Urothelium cell line (cell line): Measurements from ENCODE around the gene CPZ.
A peak's percentile ranks its signal among the peaks of the same experiment; 100 is the strongest.

Experiments
- DNase-seq: peaks from one replicate; pipeline ENCODE4 v3.0.0; 2011; ENCODE audit warnings: low spot score, mixed read lengths
- FAIRE-seq: peaks from 2 replicates; lab custom pipeline; 2011; peaks lifted over from hg19 to GRCh38; lab: Jason Lieb, UNC

The CPZ gene

GRCh38 chr4:8593264-8594096, 915 bp downstream of the CPZ start:
- FAIRE-seq (no peak), DNase-seq (no peak)

DNA sequence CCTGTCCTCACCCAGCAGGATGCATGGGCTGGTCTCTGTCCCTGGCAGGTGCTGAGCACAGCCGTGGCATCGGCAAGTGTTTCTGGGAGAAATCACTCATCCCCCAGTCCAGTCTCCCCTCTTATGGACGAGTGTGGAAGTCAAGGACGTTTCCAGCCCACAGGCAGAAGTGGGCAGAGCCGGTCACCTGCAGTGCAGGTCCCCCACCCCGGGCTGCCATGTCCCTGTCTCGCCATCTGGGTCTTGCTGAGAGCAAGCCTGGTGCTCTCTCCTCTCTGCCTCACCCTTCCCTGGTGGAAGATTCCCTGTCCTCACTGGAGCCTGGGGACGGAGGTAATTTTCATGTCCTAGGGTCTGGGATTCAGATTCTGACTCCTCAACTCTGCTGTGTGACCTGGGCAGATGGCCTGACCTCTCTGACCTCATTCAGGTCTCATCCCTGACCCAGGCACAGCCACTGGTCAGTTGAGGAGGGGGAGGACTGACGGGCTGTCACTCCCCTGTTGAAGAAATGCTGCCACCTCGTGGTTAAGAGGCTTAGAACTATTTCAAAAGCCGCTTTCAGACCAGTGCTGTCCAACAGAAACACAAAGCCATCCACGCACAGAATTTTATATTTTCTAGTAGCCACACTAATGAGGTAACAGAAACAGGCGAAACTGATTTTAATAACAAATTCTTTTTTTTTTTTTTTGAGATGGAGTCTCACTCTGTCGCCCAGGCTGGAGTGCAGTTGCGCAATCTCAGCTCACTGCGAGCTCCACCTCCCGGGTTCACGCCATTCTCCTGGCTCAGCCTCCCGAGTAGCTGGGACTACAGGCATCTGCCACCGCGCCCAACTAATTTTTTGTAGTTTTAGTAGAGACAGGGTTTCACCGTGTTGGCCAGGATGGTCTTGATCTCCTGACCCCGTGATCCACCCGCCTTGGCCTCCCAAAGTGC, 1.8 kb downstream of the CPZ start:
- peak; percentile 69 for DNase-seq
- FAIRE-seq = no peak

DNA sequence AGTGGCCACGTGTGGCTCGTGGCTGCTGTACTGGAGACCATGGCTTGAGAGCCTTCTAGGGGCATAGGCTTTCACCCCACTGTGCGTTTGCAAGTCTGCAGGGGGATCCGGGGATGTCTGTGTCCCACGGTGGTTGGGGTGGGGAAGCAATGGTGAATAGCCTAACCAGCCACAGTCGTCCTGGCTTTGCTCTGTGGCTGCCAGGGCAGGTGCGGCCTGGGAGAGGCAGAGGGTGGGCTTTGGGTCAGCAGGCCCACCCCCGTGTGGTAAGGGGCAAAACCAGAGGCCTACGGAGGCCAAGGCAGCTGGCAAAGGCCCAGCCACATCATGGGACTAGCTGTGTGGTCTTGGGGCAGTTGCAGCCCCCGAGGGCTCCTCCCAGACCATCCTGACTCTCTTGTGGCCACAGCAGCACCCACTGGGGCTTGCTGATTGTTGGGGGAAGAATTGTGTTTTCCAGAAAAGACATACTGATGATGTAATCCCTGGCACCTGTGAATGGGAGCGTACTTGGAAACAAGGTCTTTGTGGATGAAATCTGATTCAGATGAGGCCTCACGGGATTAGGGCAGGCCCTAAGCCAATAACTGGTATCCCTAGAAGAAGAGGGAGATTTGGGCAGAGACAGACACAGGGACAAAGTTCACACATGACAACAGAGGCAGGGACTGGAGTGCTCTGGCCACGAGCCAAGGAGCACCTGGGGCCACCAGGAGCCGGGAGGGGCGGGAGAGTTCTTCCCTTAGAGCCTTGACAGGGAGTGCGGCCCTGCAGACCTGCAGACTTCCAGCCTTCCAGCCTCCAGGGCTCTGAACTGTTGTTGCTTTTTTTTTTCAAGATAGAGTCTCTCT, 2.9 kb downstream of the CPZ start:
- DNase-seq (no peak), FAIRE-seq (no peak)

- DNase-seq = no peak
- FAIRE-seq = no peak
Measured at GRCh38 chr4:8596891-8597290, 4.3 kb downstream of the CPZ start.

GRCh38 chr4:8597319-8597718, 4.8 kb downstream of the CPZ start:
- no peak for FAIRE-seq
- DNase-seq = no peak

DNA sequence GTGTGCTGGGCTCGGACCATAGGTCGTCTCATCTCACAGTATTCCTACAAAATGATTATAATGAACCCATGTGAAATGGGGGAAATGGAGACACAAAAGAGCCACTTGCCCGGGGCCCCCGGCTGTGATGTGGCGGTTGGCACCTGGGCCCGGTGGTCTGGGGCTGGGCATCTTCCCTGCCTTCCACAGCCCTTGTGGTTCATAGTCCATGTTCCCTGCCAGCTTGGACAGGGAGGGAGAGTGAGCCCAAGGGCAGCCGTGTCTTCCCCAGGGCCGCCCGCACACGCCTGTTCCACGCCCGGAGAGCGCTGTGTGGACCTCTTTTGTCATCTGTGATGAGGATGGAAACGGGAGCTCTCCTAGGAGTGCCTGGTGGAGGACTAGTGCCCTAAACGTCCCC, 5.2 kb downstream of the CPZ start:
- FAIRE-seq (no peak), DNase-seq (no peak)

- FAIRE-seq = no peak
- DNase-seq = no peak
Measured at GRCh38 chr4:8598391-8599090, 6.0 kb downstream of the CPZ start.

GRCh38 chr4:8599091-8599460, 6.5 kb downstream of the CPZ start:
- DNase-seq (no peak), FAIRE-seq (no peak)

DNA sequence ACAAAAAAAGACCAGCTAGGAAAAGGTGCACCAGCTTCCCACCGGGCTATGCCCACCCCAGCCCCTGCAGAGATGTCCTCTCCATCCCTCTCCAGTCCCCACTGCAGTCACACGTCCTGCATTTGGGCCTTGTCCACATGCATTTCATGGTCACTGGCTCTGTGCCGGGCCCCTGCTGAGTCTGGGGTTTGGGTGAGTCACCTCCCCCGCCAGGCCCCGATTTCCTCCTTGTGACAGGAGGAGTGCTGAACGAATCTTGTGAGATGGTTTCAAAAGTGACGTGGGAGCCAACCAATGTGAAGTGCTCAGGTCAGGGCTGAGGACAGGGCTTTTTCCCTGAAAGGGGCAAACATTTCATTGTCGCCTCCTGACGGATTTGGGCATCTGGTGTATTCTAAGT, 7.1 kb downstream of the CPZ start:
- DNase-seq (no peak), FAIRE-seq (no peak)

DNA sequence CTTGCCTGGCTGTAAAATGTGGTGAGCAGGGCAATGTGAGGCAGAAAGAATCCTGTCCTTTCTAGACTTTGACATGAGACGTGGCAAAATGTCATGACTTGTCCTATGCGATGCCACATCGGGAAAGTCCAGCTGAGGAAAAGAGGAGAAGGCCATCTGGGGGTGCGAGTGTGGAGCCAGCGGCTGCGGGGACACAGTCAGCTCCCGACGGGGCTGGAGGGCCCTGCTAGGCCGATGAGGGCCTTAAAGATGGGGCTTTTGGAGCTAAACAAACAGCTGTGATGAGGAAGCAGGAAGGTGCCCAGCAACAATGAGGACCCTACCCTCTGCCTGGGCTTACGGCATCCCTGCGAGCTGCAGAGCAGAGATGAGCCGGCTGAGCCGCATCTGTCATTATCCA, 7.7 kb downstream of the CPZ start:
- FAIRE-seq = no peak
- DNase-seq = no peak

DNA sequence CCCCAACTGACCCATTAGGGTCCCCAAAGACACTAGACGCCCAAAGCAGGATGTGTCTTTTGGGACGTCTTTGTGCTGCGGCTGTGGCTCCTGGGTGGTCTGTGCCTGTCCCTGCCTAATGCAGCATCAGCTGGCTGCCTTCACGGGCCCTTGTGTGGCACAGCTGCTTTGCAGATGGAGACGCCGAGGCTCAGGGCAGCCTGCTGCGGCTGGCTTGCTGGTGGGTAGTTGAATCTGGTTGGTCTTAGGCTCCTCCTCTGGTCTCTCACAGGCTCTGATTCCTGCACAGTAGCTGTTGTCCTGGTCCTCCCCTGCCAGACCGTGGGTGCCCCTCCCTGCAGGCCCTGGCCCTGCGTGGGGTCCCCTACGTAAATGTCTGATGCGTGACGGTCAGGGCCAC, 8.1 kb downstream of the CPZ start:
- no peak for DNase-seq
- FAIRE-seq = no peak

- no peak for DNase-seq
- FAIRE-seq = no peak
Measured at GRCh38 chr4:8601086-8601485, 8.5 kb downstream of the CPZ start.

GRCh38 chr4:8601556-8601955, 9.0 kb downstream of the CPZ start:
- no peak for DNase-seq
- FAIRE-seq = no peak

- FAIRE-seq (no peak), DNase-seq (no peak)
Measured at GRCh38 chr4:8602686-8603430, 10.3 kb downstream of the CPZ start.

DNA sequence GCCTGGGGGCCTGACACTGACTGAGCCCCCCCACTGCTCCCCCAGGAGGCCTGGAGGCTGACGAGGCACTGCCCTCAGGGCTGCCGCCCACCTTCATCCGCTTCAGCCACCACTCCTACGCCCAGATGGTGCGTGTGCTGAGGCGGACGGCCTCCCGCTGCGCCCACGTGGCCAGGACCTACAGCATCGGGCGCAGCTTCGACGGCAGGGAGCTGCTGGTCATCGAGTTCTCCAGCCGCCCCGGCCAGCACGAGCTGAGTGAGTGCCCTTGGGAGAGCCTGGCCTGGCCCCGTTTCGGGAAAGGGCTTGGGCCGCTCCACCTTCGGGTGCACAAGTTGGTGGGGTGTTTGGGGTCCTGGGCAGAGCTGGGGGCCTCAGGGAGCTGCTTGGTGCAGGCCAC, 11.4 kb downstream of the CPZ start:
- DNase-seq (no peak), FAIRE-seq (no peak)

- FAIRE-seq (no peak), DNase-seq (no peak)
Measured at GRCh38 chr4:8605289-8605688, 12.7 kb downstream of the CPZ start.

GRCh38 chr4:8606476-8606875, 13.9 kb downstream of the CPZ start:
- DNase-seq (no peak), FAIRE-seq (no peak)

DNA sequence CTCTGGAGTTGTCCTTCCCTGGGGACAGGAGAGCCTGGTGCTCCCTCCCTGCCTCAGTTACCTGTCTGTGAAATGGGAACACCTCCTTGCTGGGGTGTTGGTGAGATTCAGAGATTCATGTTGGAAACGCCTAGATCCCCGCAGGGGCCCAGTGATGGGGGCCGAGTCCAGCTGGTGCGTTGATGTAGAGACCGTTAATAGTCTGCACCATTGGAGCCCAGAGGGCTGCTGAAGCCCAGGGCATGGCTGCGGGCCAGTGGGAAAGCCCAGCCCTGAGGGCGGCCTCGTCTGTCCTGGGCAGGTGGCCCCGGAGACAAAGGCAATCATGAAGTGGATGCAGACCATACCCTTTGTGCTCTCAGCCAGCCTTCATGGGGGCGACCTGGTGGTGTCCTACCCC, 14.4 kb downstream of the CPZ start:
- FAIRE-seq (no peak), DNase-seq (no peak)

GRCh38 chr4:8607603-8608481, 15.3 kb downstream of the CPZ start:
- no peak for FAIRE-seq
- peak; percentile 55 for DNase-seq
